Choroid plexus epithelial cell (primary cell): ENCODE measurements around the gene MCU.

Source experiments
- DNase-seq: peaks from one replicate; pipeline ENCODE4 v3.0.0-alpha.2; 2010; ENCODE audit warnings: low read depth
- H3K4me3 ChIP-seq: 2 replicates; pipeline ENCODE4 v1.5.1; 2011; ENCODE audit warnings: low read depth, mild to moderate bottlenecking, control low read depth, low read length, moderate library complexity
- TF ChIP-seq, protein P1 (sequence below): conservative IDR thresholded peaks from 2 replicates; pipeline ENCODE4 v1.5.1; 2011; ENCODE audit warnings: low read depth, mild to moderate bottlenecking, control low read depth, inconsistent platforms, low read length, moderate library complexity

Gene MCU

DNA sequence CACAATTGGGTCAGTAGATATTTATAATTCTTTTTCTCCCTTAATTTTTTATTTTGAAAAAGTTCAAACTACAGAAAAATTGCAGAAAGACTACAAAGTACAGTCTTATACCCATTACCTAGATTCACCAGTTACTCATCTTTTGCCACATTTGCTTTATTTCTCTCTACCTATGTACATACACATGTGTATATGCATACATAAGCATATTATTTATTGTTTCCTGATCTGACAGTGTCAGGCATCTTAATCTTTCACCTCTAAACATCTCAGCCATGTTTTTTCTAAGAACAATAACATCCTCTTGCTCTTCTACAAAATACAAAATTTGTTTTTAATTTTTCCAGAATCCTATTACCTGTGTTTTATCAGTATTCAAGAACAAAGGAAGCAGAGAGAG, 133.2 kb downstream of the MCU start:
- DNase-seq: no peak
- H3K4me3 ChIP-seq: no peak overlapping the region
- TF ChIP-seq, protein P1, sequence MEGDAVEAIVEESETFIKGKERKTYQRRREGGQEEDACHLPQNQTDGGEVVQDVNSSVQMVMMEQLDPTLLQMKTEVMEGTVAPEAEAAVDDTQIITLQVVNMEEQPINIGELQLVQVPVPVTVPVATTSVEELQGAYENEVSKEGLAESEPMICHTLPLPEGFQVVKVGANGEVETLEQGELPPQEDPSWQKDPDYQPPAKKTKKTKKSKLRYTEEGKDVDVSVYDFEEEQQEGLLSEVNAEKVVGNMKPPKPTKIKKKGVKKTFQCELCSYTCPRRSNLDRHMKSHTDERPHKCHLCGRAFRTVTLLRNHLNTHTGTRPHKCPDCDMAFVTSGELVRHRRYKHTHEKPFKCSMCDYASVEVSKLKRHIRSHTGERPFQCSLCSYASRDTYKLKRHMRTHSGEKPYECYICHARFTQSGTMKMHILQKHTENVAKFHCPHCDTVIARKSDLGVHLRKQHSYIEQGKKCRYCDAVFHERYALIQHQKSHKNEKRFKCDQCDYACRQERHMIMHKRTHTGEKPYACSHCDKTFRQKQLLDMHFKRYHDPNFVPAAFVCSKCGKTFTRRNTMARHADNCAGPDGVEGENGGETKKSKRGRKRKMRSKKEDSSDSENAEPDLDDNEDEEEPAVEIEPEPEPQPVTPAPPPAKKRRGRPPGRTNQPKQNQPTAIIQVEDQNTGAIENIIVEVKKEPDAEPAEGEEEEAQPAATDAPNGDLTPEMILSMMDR: no peak

DNA sequence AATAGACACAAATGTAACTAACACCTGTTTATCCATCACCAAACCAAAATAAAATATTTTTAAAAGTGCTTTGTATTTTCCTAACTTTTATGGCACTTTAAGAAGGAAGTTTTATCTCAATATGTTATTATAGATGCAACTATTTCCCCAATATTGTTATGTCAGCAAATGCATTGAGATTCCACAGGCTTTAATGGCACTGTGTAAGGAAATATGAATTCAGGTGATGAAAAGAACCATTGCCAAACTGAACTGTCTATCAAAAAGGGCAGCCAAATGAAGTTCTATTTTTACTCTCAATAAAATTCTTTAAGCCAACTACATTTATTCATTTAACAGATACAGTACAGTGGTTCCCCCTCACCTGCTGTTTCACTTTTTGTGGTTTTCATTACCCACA, 134.4 kb downstream of the MCU start:
- no peak for DNase-seq
- TF ChIP-seq, protein P1: no peak
- H3K4me3 ChIP-seq: no peak overlapping the region

DNA sequence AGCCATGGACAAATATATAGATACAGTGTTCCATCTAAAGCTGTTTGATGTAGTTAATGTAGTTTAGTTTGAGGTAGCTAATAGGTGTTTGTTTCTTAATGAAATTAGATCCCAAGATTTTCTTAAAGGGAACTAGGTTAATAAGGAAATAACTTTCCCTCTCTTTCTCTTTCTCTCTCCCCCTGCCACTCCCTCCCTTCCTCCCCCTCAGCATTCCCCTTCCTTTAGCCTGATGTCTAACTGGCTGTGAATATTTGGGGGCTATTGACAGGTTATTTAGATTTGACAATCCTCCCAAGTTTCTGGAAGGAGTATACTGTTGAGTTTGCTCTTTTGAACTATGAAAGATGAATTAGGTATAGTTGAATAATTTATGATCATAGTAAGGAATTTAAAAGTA, 136.4 kb downstream of the MCU start:
- DNase-seq: no peak
- no peak overlapping the region for H3K4me3 ChIP-seq
- TF ChIP-seq, protein P1: no peak

DNA sequence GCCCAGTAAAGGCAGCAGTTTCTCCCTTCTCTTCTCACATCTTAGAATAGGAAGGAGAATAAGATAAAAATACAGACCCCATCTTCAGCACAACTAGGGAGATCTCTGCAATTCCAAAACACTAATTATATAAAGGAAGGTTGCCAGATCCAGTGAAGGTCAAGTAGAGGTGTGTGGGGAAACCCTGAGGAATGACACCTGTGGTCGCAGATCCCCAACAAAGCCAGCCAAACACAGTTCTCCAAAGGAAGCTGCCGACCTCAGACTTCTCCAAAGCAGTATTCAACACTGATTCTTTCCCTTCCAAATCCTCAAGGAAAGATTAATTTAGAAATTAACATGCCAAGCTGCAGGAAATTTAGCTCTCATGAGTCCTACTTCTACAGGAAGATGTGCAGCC, 138.7 kb downstream of the MCU start:
- TF ChIP-seq, protein P1: no peak
- H3K4me3 ChIP-seq: no peak overlapping the region
- DNase-seq: no peak

DNA sequence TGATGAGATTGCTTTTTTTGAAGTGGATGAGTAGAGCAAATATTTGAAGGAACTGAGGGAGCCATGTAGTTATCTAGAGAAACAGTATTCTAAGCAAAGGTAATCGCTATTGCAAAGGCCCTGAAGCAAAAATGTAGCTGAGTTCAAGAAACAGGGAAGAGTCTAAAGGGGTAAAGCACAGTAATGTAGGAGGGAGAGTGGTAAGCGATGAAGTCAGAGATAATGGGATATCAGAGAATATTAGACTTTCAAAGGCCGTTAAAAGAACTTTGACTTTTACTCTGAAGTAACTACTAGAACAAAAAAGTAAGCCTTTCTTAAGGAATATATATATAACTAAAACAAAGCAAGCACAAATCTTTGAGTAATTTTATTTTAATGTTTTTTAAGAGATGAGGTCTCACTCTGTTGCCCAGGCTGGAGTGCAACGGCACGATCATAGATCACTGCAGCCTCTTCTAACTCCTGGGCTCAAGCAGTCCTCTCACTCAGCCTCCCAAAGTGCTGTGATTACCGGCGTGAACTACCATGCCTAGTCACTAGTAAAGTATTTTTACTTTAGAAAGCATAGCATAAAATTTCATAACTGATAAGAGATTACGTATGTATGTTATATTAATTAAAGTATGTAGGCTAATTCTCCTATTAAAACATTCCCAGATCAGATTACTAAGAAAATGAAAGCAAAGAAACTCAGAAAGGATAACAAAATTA, 139.9 kb downstream of the MCU start:
- peak overlapping the region; percentile 37 for H3K4me3 ChIP-seq

DNA sequence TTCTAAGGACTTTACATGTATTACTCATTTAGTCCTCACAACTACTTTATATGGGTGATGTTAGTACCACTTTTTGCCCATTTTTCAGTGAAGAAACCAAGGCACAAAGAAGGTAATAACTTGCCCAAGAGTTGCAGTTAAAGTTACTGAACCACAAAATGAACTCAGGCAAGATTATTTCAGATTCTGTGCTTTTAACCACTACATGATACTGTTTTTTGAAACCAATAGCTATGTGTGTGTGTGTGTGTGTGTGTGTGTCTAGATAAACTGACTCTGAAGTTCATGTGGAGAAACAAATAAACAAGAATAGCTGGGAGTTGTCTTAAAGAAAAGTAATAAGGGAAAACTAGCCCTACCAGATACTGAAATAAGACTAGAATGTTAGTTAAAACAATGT, 140.8 kb downstream of the MCU start:
- no peak overlapping the region for H3K4me3 ChIP-seq

More for the DNA sequence above, 139.9 kb downstream of the MCU start:
- DNase-seq: peak; percentile 52
- TF ChIP-seq, protein P1: no peak

More for the DNA sequence above, 140.8 kb downstream of the MCU start:
- TF ChIP-seq, protein P1: no peak
- DNase-seq: peak; percentile 65
